KMS-11 (cell line): ENCODE measurements around the gene FRAS1.

Experiments
- H2AFZ ChIP-seq: fragments of 200-600 bp; sonication (generic); 2 replicates; pipeline ENCODE4 v1.6.1; 2016; ENCODE audit warnings: antibody characterized with exemption, mixed run types, low read depth
- H3K27ac ChIP-seq: fragments of 200-600 bp; sonication (generic); 2 replicates; pipeline ENCODE4 v1.6.1; 2016; ENCODE audit warnings: mild to moderate bottlenecking, mixed run types
- H3K27me3 ChIP-seq: fragments of 200-600 bp; sonication (generic); 2 replicates; pipeline ENCODE4 v1.6.1; 2017; ENCODE audit warnings: mild to moderate bottlenecking, low read depth, mixed run types, moderate library complexity; ENCODE audit not compliant: insufficient read depth
- H3K36me3 ChIP-seq: fragments of 200-600 bp; sonication (generic); 2 replicates; pipeline ENCODE4 v1.6.1; 2017; ENCODE audit warnings: mild to moderate bottlenecking, mixed run types; ENCODE audit not compliant: insufficient read depth
- H3K4me1 ChIP-seq: fragments of 200-600 bp; sonication (generic); 2 replicates; pipeline ENCODE4 v1.6.1; 2016; ENCODE audit warnings: mild to moderate bottlenecking, low read depth, mixed run types; ENCODE audit not compliant: poor library complexity, severe bottlenecking
- H3K4me2 ChIP-seq: fragments of 200-600 bp; sonication (generic); 2 replicates; pipeline ENCODE4 v1.7.0; 2016; ENCODE audit warnings: mild to moderate bottlenecking, mixed run types
- H3K4me3 ChIP-seq: fragments of 200-600 bp; sonication (generic); IDR thresholded peaks from 2 replicates; pipeline ENCODE4 v1.6.1; 2017; ENCODE audit warnings: low read depth, low read length, mixed read lengths; ENCODE audit not compliant: insufficient read depth
- H3K79me2 ChIP-seq: fragments of 200-600 bp; sonication (generic); 2 replicates; pipeline ENCODE4 v1.6.1; 2016; ENCODE audit warnings: low read depth, mixed run types; ENCODE audit not compliant: insufficient read depth
- H3K9ac ChIP-seq: fragments of 200-600 bp; sonication (generic); 2 replicates; pipeline ENCODE4 v1.6.1; 2016; ENCODE audit warnings: mild to moderate bottlenecking, mixed run types
- H4K20me1 ChIP-seq: fragments of 200-600 bp; sonication (generic); 2 replicates; pipeline ENCODE4 v1.6.1; 2016; ENCODE audit warnings: mild to moderate bottlenecking, mixed run types; ENCODE audit not compliant: insufficient read depth
- CTCF ChIP-seq: fragments of 200-600 bp; sonication (generic); conservative IDR thresholded peaks from 2 replicates; pipeline ENCODE4 v1.6.1; 2017; ENCODE audit warnings: low read depth, mild to moderate bottlenecking, antibody characterized with exemption, low read length, moderate library complexity, mixed read lengths

The FRAS1 gene

GRCh38 chr4:78517050-78517652 lies 460.0 kb downstream of the FRAS1 start:
- peak; percentile 83 for TF ChIP-seq CTCF
- Histone ChIP-seq H3K79me2 (no peaks in the 10 kb centered on the region), H4K20me1 (no peaks in the 10 kb centered on the region), H3K4me2 (no peak overlapping the region), H3K27me3 (no peaks in the 10 kb centered on the region), H3K4me1 (no peaks in the 10 kb centered on the region), H3K4me3 (no peak overlapping the region), H3K36me3 (no peaks in the 10 kb centered on the region), H3K27ac (no peak overlapping the region), H3K9ac (no peak overlapping the region), H2AFZ (no peak overlapping the region)

GRCh38 chr4:78518561-78518960 lies 461.4 kb downstream of the FRAS1 start:
- no peak overlapping the region for H3K9ac ChIP-seq
- no peak overlapping the region for H2AFZ ChIP-seq
- H3K4me1 ChIP-seq = no peaks in the 10 kb centered on the region
- no peak overlapping the region for H3K27ac ChIP-seq
- H3K36me3 ChIP-seq = no peaks in the 10 kb centered on the region
- no peak for TF ChIP-seq CTCF
- H3K4me2 ChIP-seq = no peak overlapping the region
- H4K20me1 ChIP-seq = no peaks in the 10 kb centered on the region
- H3K4me3 ChIP-seq = no peak overlapping the region
- no peaks in the 10 kb centered on the region for H3K27me3 ChIP-seq
- H3K79me2 ChIP-seq = no peaks in the 10 kb centered on the region

GRCh38 chr4:78519962-78520361 lies 462.8 kb downstream of the FRAS1 start:
- Histone ChIP-seq H4K20me1 (no peaks in the 10 kb centered on the region), H3K27me3 (no peaks in the 10 kb centered on the region), H3K36me3 (no peaks in the 10 kb centered on the region), H3K4me1 (no peaks in the 10 kb centered on the region), H3K4me2 (no peak overlapping the region), H3K27ac (no peak overlapping the region), H2AFZ (no peak overlapping the region), H3K9ac (no peak overlapping the region), H3K4me3 (no peak overlapping the region), H3K79me2 (no peaks in the 10 kb centered on the region)
- no peak for TF ChIP-seq CTCF

- Histone ChIP-seq H3K4me1 (no peaks in the 10 kb centered on the region), H2AFZ (no peak overlapping the region), H3K36me3 (no peaks in the 10 kb centered on the region), H3K27ac (no peak overlapping the region), H3K27me3 (no peaks in the 10 kb centered on the region), H4K20me1 (no peaks in the 10 kb centered on the region), H3K4me3 (no peak overlapping the region), H3K4me2 (no peak overlapping the region), H3K79me2 (no peaks in the 10 kb centered on the region), H3K9ac (no peak overlapping the region)
- no peak for TF ChIP-seq CTCF
Observed at GRCh38 chr4:78520808-78521226, 463.7 kb downstream of the FRAS1 start.
